ENCODE results near the gene NOCT.

Gene NOCT

GRCh38 chr4:138977524-138977923 is 38.1 kb upstream of the NOCT start:
- POLR2A ChIA-PET: no interaction called here
- no peak for DNase-seq (ENCODE audit: low read depth, low spot score)
- CTCF ChIA-PET: no interaction called here
- no peak overlapping the region for H3K4me3 ChIP-seq (ENCODE audit: low read depth, low read length)
- TF ChIP-seq CTCF (IDR thresholded peaks at IDR 0.05; ENCODE audit: insufficient read depth, low read length, missing control alignments): no peak

GRCh38 chr4:138978028-138978585 is 37.5 kb upstream of the NOCT start:
- no peak for DNase-seq (ENCODE audit: low read depth, low spot score)
- POLR2A ChIA-PET: no interaction called here
- CTCF ChIA-PET: no interaction called here
- no peak overlapping the region for H3K4me3 ChIP-seq (ENCODE audit: low read depth, low read length)
- no peak for TF ChIP-seq CTCF (IDR thresholded peaks at IDR 0.05; ENCODE audit: insufficient read depth, low read length, missing control alignments)

GRCh38 chr4:138978600-138978999 is 37.0 kb upstream of the NOCT start:
- H3K4me3 ChIP-seq (ENCODE audit: low read depth, low read length): no peak overlapping the region
- ChIA-PET CTCF (no interaction called here), POLR2A (no interaction called here)
- no peak for TF ChIP-seq CTCF (IDR thresholded peaks at IDR 0.05; ENCODE audit: insufficient read depth, low read length, missing control alignments)
- no peak for DNase-seq (ENCODE audit: low read depth, low spot score)

- no peak for TF ChIP-seq CTCF (IDR thresholded peaks at IDR 0.05; ENCODE audit: insufficient read depth, low read length, missing control alignments)
These were observed 35.8 kb upstream of the NOCT start for GRCh38 chr4:138979742-138980141.

GRCh38 chr4:138981930-138982390 is 33.6 kb upstream of the NOCT start:
- TF ChIP-seq CTCF (IDR thresholded peaks at IDR 0.05; ENCODE audit: insufficient read depth, low read length, missing control alignments): no peak
- CTCF ChIA-PET: no interaction called here
- POLR2A ChIA-PET: no interaction called here
- no peak overlapping the region for H3K4me3 ChIP-seq (ENCODE audit: low read depth, low read length)
- no peak for DNase-seq (ENCODE audit: low read depth, low spot score)

More at GRCh38 chr4:138979742-138980141, 35.8 kb upstream of the NOCT start:
- DNase-seq (ENCODE audit: low read depth, low spot score): no peak
- ChIA-PET CTCF (no interaction called here), POLR2A (no interaction called here)
- no peak overlapping the region for H3K4me3 ChIP-seq (ENCODE audit: low read depth, low read length)

- no peak for TF ChIP-seq CTCF (IDR thresholded peaks at IDR 0.05; ENCODE audit: insufficient read depth, low read length, missing control alignments)
- POLR2A ChIA-PET: no interaction called here
- no peak for DNase-seq (ENCODE audit: low read depth, low spot score)
- CTCF ChIA-PET: no interaction called here
- no peak overlapping the region for H3K4me3 ChIP-seq (ENCODE audit: low read depth, low read length)
These were observed 32.8 kb upstream of the NOCT start for GRCh38 chr4:138982754-138983153.

Measured in AG04449 (cell line).